GM21360 (cell line): Measurements from ENCODE around the gene NPAS3.

ENCODE experiments used
- ATAC-seq: cut with Tn5 transposase; IDR thresholded peaks from one replicate; pipeline ENCODE4 v1.9.1; 2021; ENCODE audit warnings: mild to moderate bottlenecking, moderate library complexity; ENCODE audit not compliant: unreplicated experiment

Gene NPAS3

GRCh38 chr14:33774161-33774560 is 835.5 kb downstream of the NPAS3 start:
- ATAC-seq, result no peak

GRCh38 chr14:33774723-33775470 is 836.2 kb downstream of the NPAS3 start:
- no peak for ATAC-seq

- ATAC-seq, result no peak
These were observed 838.2 kb downstream of the NPAS3 start for GRCh38 chr14:33776871-33777270.

GRCh38 chr14:33777681-33778080 is 839.0 kb downstream of the NPAS3 start:
- no peak for ATAC-seq

GRCh38 chr14:33780035-33780434 is 841.4 kb downstream of the NPAS3 start:
- ATAC-seq, result no peak

- no peak for ATAC-seq
These were observed 842.6 kb downstream of the NPAS3 start for GRCh38 chr14:33781236-33781635.

GRCh38 chr14:33782923-33783322 is 844.2 kb downstream of the NPAS3 start:
- no peak for ATAC-seq

GRCh38 chr14:33786091-33786825 is 847.6 kb downstream of the NPAS3 start:
- no peak for ATAC-seq

GRCh38 chr14:33788161-33788560 is 849.5 kb downstream of the NPAS3 start:
- no peak for ATAC-seq

- no peak for ATAC-seq
These were observed 852.3 kb downstream of the NPAS3 start for GRCh38 chr14:33790996-33791395.

GRCh38 chr14:33792009-33792719 is 853.5 kb downstream of the NPAS3 start:
- no peak for ATAC-seq

- peak; percentile 62 for ATAC-seq
These were observed 854.2 kb downstream of the NPAS3 start for GRCh38 chr14:33792720-33793368.

- no peak for ATAC-seq
These were observed 854.9 kb downstream of the NPAS3 start for GRCh38 chr14:33793398-33794110.

GRCh38 chr14:33794791-33795305 is 856.2 kb downstream of the NPAS3 start:
- no peak for ATAC-seq

- ATAC-seq, result no peak
These were observed 857.7 kb downstream of the NPAS3 start for GRCh38 chr14:33796356-33796755.

- ATAC-seq, result no peak
These were observed 861.3 kb downstream of the NPAS3 start for GRCh38 chr14:33799705-33800570.

GRCh38 chr14:33800735-33801163 is 862.1 kb downstream of the NPAS3 start:
- ATAC-seq, result no peak

- ATAC-seq, result no peak
These were observed 864.1 kb downstream of the NPAS3 start for GRCh38 chr14:33802737-33803136.

- no peak for ATAC-seq
These were observed 866.9 kb downstream of the NPAS3 start for GRCh38 chr14:33805593-33805992.
